ENCODE data around the gene CNTNAP4.

- TF ChIP-seq YY1 (IDR thresholded peaks at IDR 0.05; ENCODE audit: insufficient read depth, insufficient read length): no peak
- no peak for TF ChIP-seq ZNF274 (IDR thresholded peaks at IDR 0.05; ENCODE audit: low read depth, low read length)
- no peak for TF ChIP-seq SUZ12 (IDR thresholded peaks at IDR 0.05; ENCODE audit: extremely low read depth, insufficient read depth, insufficient read length)
These were observed 296.1 kb downstream of the CNTNAP4 start for GRCh38 chr16:76573281-76573680.

Measured in NT2/D1 (cell line).